ENCODE results near the gene RIMBP2.

- no peak for TF ChIP-seq CTCF (IDR thresholded peaks at IDR 0.05; ENCODE audit: low read depth, low read length)
- no peak for TF ChIP-seq MAX (IDR thresholded peaks at IDR 0.05; ENCODE audit: low read depth, low read length)
- no peak for TF ChIP-seq POLR2A (IDR thresholded peaks at IDR 0.05; ENCODE audit: extremely low read depth, insufficient read length)
These were observed 202.5 kb downstream of the RIMBP2 start for GRCh38 chr12:130513556-130513955.
